Stimulated activated CD4-positive, alpha-beta T cell treated with anti-CD3 and anti-CD28 coated beads, Interleukin-12 subunit alpha, Interleukin-12 subunit beta, amount 100 ng/mL, for 48 hours (primary cell): ENCODE results near the gene LPCAT3.

Experiments used
- DNase-seq, 3 donors: peaks; one replicate each; pipeline ENCODE4 v3.0.0-alpha.2; 2020; ENCODE audit warnings: low read depth in 2 of 3, low spot score in 1 of 3

Gene LPCAT3

DNA sequence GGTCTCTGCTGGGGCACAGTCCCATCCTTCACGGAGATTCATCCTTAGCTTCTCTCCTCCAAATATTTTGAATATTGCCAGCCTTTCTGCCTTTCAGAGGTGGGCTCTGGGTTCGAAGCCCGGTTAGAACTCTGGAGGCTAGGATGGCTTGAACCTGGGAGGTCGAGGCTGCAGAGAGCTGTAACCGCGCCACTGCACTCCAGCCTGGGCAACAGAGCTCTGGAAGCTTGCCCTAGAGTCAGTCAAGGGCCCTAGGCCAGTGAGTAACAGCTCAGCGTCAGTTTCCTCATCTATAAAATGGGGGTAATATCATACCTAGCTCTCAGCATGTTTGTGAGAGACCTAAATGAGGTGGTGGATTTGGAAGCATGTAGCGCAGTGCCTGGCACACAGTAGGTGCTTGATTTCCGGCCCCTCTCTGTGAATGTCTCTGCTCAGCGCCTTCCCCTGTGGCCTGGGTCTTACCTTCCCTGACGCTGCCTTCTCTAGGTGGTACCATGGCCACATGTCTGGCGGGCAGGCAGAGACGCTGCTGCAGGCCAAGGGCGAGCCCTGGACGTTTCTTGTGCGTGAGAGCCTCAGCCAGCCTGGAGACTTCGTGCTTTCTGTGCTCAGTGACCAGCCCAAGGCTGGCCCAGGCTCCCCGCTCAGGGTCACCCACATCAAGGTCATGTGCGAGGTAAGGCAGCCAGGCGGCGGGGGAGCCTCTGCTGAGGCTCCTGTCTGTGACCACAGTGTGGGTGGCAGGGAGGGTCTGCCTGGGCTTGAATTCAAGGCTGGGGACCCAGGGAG, 63.8 kb downstream of the LPCAT3 start:
- DNase-seq = no peak

DNA sequence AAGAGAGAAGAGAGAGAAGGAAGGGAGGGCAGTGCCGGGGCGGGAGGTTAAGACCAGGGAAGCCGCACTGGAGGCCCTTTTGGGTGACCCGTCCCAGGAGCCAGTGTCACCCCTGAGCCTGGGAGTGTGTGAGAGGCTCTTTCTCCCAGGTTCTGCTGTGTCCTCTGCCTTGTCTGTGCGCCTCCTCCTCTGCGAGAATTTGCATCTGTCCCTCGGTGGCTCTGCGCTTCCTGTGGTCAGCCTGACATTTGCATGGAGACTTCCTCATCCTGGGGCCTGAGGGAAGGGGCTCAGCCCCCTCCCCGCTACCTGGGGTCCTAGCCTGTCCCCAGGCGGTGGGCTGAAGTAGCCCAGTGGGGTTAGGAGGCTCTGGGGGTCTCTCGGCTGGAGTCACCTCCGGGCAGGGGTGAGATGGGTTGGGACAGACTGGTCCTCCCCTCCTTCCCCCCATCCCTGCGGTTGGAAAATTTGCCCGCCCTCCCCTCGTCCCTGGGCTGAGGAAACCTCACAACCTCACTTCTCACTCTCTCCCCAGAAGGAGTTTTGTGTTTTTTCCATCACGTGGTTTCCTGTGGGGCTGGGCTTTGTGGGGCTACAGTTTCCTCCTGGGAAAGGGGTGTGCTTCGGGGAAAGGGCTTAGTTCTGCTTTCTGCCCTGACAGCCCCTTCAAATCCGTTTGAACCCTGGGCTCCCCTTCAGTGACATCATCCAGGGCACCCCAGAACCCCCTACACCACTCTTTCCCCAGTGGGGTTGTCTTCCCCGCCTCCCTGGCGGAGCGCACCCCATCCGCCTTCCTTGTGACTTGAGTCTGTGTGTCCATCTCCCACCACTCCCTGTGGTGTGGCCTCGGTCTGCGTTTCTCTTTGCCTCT, 64.6 kb downstream of the LPCAT3 start:
- DNase-seq = peak; percentile 75 to 79 (median 79)

DNA sequence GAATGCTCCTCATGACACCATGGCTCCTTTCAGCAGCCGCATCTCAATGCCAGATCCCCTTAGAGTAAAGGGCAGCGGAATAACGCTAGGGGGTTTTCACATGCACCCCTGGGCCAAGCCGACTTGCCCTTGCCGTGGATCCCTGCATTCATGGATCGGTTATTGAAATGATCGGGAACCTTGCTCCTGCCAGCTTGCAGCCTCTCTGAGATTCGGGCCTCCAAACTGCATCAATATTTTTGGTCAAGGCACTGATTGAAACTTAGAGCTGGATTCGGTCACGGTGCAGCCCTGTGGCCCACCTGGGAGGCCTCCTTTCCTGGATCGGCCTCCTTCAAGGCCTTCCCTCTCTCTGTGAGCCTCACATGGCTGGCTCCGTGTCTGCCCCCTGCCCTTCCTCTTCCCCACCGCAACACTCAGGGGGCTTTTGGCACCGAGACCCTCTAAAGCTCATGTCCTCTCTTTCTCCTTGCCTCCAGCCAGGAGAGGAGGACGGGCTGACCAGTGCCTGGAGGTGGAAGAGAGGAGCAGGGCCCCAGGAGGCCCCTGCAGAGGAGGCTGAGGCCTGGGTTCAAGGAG, 65.3 kb downstream of the LPCAT3 start:
- no peak for DNase-seq

DNA sequence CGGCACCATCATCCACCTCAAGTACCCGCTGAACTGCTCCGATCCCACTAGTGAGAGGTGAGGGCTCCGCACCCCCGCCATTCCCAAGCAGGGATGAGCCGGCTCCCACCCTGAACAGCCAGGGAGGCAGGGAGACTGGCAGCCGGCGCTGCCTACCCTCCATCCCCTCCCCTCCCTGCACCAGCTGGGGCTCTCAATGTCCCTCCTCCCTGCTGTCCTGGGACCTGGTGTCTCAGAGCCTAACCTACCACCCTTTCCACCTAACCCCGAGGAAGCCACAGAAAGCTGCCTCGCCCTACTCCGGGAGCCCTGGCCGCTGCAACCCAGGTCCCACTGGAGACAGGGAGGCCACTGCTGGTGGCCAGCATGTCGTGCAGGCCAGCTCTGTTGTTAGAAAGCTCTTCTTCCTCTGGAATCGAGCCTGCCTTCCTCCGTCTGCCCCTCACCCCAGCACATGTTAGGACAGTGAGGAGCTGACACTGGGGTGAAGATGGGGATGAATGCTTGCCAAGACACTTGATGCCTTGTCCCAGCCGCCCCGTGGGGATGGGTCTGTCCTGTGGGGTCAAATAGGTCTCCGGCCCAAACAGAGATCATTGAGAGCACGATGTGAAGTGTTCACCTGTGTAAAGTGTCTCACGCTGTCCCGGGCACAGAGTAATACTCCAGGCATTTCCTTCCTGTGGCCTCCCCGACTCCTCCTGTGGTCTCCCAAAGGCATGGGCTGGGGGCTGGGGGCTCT, 66.0 kb downstream of the LPCAT3 start:
- no peak for DNase-seq

DNA sequence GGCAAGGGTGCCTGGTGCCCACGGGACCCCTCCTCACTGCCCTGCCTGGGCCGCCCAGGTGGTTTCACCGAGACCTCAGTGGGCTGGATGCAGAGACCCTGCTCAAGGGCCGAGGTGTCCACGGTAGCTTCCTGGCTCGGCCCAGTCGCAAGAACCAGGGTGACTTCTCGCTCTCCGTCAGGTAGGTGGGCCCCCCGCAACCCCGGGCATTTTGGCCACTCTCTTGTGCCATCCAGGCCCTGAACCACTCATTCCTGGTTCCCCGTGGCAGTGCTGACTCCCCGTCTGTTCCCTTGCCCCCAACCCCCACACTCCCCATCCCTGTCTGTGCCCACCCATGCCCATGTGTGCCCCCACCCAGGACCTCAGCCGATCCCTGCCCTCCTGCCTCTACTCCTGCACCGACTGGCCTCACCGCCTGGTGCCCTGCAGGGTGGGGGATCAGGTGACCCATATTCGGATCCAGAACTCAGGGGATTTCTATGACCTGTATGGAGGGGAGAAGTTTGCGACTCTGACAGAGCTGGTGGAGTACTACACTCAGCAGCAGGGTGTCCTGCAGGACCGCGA, 66.6 kb downstream of the LPCAT3 start:
- DNase-seq = no peak

DNA sequence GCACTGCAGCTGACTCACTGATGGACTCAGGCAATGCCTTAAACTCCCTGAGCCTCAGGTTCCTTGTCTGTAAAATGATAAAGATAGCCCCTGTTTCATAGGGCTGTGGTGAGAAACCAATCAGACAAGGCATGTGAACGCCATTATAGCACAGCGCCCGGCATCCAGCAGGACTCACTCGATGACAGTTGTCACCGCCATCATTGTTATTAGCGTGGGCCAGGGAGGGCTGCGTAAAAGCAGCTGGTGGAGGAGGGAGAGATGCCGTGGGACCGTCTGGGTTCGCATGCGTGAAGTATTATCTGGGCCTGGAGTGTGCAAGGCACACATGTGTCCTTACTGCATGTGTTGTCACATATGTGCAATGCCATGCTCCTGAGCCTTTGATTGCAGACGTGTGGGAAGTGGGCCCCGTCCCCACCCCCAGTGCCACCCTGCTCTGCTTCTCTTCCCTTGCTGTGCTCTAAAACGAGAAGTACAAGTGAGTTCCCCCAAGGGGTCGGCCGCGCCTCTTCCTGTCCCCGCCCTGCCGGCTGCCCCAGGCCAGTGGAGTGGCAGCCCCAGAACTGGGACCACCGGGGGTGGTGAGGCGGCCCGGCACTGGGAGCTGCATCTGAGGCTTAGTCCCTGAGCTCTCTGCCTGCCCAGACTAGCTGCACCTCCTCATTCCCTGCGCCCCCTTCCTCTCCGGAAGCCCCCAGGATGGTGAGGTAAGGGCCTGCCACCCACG, 67.3 kb downstream of the LPCAT3 start, which contains the start of gene PTPN6:
TSS of gene PTPN6 (plus strand) at position 546 of the 730 bp plus-strand sequence. CDS start at position 703, 157 bp downstream.
- DNase-seq = peak in 1 of 3 donors; percentile 45

DNA sequence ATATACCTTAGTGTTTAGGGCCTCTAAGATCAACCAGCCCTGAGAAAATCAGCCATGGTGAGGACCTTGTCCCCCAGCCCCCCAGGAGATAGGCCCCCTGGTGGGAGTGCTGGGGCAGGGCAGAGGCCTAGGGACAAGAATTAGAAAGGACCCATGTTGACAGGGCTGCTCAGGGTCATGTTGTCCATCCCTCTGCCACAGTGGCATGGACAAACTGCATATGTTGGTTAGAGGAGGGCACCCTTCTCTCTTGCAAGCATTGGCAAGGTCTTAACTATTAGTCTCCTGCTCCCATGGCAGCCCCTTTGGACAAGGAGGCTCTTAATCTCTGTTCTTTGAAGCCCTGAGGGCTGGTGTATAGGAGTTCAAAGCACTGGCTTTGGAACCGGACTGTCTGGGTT, 67.9 kb downstream of the LPCAT3 start:
- DNase-seq = no peak

DNA sequence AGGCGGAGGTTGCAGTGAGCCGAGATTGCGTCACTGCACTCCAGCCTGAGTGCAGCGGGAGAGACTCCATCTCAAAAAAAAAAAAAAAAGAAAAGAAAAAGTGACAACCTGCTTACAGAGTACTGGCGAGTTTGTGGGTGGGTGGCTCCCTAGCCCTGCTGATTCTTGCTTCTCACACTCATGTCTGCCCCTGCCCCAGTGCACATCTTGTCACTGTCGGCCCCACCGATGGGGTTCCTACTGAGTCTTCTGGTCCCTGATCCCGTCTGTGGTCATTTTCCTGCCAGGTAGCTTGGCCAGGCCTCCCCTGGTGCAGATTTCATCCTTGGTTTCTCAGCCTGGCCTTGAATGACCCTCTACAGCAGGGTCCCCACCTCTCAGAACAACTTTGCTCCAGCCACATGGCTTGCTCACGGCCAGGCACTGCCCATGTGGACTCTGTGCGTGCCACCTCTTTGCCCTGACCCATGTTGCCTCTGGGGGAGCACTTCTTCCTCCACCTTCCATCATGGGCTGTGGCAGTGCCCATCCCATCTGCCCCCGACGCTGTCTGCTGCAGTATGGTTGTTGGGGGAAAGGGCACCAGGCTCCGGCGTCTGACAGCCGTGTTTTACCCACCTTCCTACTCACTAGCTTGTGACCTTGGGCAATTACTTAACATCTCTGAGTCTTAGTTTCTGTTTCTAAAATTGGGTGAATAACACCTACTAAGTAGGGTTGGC, 69.2 kb downstream of the LPCAT3 start:
- DNase-seq = no peak

DNA sequence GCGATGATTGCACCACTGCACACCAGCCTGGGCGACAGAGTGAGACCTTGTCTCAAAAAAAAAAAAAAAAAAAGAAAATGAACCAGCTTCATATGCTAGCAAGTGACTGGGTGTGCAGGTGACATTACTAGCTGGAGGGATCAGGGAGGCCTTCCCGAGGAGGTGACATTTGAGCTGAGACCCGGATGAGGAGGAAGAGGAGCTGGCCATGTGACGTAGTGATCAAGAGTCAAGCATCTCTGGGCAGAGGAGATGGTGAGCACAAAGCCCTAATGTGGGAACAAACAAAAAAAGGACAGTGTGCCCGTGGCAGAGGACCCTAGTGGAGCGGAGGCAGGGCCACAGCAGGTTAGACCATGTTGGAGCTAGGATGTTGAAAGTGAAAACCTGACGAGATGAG, 70.7 kb downstream of the LPCAT3 start:
- no peak for DNase-seq

DNA sequence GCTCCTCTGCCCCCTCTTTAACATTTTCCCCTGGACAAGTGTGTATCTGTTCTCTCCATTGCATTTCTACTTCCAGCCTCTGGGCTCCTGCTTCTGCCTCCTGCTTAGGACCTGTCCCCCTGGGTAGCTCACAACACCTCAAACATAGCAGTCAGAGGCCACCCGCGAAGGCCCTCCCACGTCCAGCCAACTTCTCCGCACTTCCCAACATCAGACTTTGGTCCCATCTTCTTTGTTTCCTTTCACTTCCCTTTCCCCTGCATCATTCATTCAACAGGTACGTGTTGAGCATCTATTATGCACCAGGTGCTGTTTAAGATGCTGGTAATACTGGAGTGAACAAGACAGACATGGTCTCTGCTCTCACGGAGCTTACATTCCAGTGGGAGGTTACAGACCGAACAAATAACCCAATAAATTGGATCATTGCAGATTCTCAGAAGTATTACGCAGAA, 71.3 kb downstream of the LPCAT3 start:
- no peak for DNase-seq

DNA sequence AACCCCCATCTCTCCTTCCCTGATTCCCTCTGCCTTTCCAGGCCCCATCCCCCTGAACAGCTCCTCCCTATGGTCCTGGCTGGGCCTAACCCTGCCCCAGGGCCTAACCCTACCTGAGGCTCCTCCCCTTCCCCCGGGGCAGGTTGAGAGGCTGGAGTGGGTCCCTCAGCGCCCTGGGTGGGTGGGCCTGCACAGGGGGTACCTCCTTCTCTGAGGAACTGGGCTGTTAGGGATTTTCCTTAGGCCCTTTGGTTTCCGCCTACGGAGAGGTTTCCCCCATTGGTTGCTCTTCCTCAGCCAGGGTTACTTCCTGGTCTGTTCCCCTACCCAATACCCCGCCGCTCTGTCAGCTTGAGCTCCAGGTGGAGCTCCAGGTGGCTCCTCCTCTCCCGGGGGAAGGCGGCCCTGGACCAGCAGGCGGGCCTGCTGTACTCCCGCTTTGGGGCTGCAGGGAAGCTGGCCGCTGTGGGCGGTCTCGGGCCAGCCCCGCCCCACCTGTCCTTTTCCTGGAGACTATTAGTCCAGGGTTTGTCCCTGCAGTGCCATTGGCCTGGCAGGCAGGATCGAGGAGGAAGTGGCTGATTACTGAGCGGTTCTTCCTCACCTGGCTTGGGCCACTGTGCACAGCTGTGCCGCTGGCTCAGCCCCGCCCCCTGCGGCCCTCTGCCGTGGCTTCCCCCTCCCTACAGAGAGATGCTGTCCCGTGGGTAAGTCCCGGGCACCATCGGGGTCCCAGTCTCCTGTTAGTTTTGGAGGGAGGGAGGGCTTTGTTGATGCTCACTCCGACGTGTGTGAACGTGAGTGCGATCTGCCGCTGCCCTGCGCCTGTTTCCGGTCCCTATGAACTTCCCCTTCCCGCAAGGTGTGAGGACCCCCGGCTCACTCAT, 72.0 kb downstream of the LPCAT3 start:
- peak in 2 of 3 donors; percentile 57 to 66 for DNase-seq

DNA sequence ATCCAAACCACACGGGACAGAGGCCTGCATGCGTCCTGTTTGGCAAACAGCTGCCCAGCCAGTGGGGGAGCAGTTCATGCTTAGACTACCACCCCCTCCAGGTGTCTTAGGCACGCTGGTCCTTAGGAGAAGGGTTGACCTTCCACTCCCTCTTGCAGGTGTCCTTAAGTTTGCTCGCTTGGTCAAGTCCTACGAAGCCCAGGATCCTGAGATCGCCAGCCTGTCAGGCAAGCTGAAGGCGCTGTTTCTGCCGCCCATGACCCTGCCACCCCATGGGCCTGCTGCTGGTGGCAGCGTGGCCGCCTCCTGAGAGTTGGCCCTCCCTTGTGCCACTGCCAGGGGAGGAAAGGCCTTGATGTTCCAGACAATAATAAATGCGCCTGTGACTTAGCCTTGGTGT, 72.7 kb downstream of the LPCAT3 start:
- DNase-seq = no peak

DNA sequence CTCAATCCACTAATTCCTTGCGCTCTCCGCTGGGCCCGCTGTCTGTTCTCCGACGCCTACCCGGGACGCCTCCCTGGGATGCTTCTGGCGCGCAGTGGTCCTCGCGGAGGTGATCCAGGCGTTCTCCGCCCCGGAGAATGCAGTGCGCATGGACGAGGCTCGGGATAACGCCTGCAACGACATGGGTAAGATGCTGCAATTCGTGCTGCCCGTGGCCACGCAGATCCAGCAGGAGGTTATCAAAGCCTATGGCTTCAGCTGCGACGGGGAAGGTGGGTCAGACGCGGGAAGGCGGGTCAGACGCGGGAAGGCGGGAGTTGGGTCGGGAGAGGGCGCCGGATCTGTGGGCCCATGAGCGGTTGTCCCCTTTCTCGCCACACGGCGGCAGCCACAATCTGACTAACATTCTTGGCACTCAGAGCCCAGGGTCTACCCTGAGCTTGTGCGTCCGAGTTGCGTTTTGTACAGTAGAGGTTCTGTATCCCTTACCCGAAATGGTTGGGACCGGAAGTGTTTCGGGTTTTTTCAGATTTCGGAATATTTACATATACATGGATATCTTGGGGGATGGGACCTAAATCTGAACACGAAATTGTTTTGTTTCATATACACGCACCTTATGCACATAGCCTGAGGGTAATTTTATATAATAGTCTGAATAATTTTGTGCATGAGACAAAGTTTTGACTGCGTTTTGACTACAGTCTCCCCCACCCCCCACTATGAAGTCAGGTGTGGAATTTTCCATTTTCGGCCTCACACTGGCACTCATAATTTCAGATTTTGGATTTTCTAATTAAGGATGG, 73.7 kb downstream of the LPCAT3 start:
- peak; percentile 82 to 86 (median 85) for DNase-seq

DNA sequence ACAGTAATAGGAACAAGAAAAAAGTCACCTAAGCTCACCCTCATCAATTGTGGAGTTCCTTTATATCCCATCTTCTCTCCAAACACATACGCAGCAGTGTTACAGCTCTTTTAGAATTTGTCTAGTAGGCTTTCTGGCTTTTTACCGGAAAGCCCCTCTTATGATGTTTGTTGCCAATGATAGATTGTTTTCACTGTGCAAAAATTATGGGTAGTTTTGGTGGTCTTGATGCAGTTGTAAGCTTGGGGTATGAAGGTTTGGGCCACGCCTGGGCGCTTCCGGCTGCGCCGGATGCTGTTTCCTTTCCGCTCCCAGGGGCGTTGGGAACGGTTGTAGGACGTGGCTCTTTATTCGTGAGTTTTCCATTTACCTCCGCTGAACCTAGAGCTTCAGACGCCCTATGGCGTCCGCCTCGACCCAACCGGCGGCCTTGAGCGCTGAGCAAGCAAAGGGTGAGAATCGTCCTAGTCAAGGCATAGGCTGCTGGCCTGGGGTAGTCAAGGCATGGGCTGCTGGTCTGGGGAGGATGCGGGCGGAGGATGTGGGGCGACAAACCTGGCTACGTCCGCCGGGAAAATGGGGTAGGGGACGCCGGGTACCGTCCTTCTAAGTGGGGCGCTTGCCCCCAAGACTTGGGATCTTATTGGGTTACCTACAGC, 74.4 kb downstream of the LPCAT3 start, which contains the start of the genes C12orf57 and RNU7-1:
TSS of gene C12orf57 (plus strand) at position 301 of the 659 bp plus-strand sequence. CDS start at position 401, 100 bp downstream.
TSS of gene RNU7-1 (plus strand) at position 95 of the 659 bp plus-strand sequence.
- peak; percentile 73 to 81 (median 74) for DNase-seq

DNA sequence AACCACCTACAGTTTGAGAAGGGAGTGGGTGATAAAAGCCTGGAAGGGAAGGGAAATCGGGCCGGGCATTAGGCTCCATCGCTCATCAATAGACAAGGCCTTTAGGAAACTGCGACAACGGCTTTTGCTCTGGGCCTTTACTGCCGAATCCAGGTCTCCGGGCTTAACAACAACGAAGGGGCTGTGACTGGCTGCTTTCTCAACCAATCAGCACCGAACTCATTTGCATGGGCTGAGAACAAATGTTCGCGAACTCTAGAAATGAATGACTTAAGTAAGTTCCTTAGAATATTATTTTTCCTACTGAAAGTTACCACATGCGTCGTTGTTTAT, 74.9 kb downstream of the LPCAT3 start:
- peak; percentile 62 to 75 (median 71) for DNase-seq

DNA sequence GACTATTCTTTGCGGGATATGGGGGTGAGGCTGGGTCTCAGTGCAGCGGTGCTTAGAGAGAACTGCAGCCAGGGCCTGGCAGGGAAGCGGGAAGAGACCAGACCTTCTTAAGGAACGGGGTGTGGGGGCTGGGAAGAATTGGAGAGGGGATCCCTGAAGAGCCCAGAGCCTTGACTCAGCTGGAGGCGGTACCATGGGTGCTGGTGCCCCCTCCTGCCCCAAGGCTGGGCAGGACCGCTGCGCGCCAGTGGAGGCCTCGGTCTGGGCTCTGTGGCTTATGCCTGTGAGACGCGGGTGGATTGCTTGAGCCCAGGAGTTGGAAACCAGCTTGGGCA, 76.0 kb downstream of the LPCAT3 start:
- no peak for DNase-seq

DNA sequence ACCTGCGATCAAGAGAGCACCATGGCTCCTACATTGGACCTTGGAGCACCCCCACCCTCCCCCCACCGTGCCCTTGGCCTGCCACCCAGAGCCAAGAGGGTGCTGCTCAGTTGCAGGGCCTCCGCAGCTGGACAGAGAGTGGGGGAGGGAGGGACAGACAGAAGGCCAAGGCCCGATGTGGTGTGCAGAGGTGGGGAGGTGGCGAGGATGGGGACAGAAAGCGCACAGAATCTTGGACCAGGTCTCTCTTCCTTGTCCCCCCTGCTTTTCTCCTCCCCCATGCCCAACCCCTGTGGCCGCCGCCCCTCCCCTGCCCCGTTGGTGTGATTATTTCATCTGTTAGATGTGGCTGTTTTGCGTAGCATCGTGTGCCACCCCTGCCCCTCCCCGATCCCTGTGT, 76.5 kb downstream of the LPCAT3 start:
- DNase-seq = no peak
